Measurements from ENCODE around the gene BLVRA.
A peak's percentile ranks its signal among the peaks of the same experiment; 100 is the strongest.

Gene BLVRA

GRCh38 chr7:43757073-43757720 is 1.3 kb upstream of the BLVRA start:
- Histone ChIP-seq H3K27ac (ENCODE audit: low read length) (no peak overlapping the region), H3K79me2 (ENCODE audit: low read length) (no peaks in the 10 kb centered on the region), H3K9ac (ENCODE audit: low read length) (no peak overlapping the region), H3K4me2 (ENCODE audit: low read length) (no peak overlapping the region), H3K4me1 (ENCODE audit: low read length) (peaks cover 21% of the 10 kb centered on the region), H4K20me1 (ENCODE audit: insufficient read depth, low read length) (no peaks in the 10 kb centered on the region), H3K9me3 (ENCODE audit: insufficient read depth, low read length) (no peaks in the 10 kb centered on the region), H3K27me3 (ENCODE audit: low read depth, low read length) (0 out of 2 replicates have a peak, but pooled peaks cover 6% of the 10 kb centered on the region), H2AFZ (ENCODE audit: low read depth, low read length) (no peak overlapping the region), H3K4me3 (ENCODE audit: low read length) (no peak overlapping the region), H3K36me3 (replicated peaks; ENCODE audit: low read depth, low read length) (no peaks in the 10 kb centered on the region)
- no peak for TF ChIP-seq EZH2phosphoT487 (IDR thresholded peaks at IDR 0.05; ENCODE audit: low read depth)
- TF ChIP-seq CTCF (IDR thresholded peaks at IDR 0.05; ENCODE audit: low read depth, low read length) = no peak

- TF ChIP-seq CTCF (IDR thresholded peaks at IDR 0.05; ENCODE audit: low read depth, low read length) (no peak), EZH2phosphoT487 (IDR thresholded peaks at IDR 0.05; ENCODE audit: low read depth) (no peak)
- Histone ChIP-seq H4K20me1 (ENCODE audit: insufficient read depth, low read length) (no peaks in the 10 kb centered on the region), H3K27me3 (ENCODE audit: low read depth, low read length) (0 out of 2 replicates have a peak, but pooled peaks cover 3% of the 10 kb centered on the region), H3K9me3 (ENCODE audit: insufficient read depth, low read length) (no peaks in the 10 kb centered on the region), H3K4me3 (ENCODE audit: low read length) (peak overlapping the region; percentile 76), H3K36me3 (replicated peaks; ENCODE audit: low read depth, low read length) (no peaks in the 10 kb centered on the region), H3K79me2 (ENCODE audit: low read length) (no peaks in the 10 kb centered on the region), H3K9ac (ENCODE audit: low read length) (peak overlapping the region; percentile 51), H2AFZ (ENCODE audit: low read depth, low read length) (no peak overlapping the region; the same call in 1 of the 2 replicates), H3K4me2 (ENCODE audit: low read length) (peak overlapping the region; percentile 81), H3K27ac (ENCODE audit: low read length) (no peak overlapping the region), H3K4me1 (ENCODE audit: low read length) (peaks cover 31% of the 10 kb centered on the region)
Observed at GRCh38 chr7:43758822-43759683, 573 bp downstream of the BLVRA start.

GRCh38 chr7:43760861-43761260 is 2.4 kb downstream of the BLVRA start:
- H2AFZ ChIP-seq (ENCODE audit: low read depth, low read length) = no peak overlapping the region
- H4K20me1 ChIP-seq (ENCODE audit: insufficient read depth, low read length) = no peaks in the 10 kb centered on the region
- TF ChIP-seq EZH2phosphoT487 (IDR thresholded peaks at IDR 0.05; ENCODE audit: low read depth) (no peak), CTCF (IDR thresholded peaks at IDR 0.05; ENCODE audit: low read depth, low read length) (no peak)
- H3K27me3 ChIP-seq (ENCODE audit: low read depth, low read length) = no peaks in the 10 kb centered on the region
- H3K9me3 ChIP-seq (ENCODE audit: insufficient read depth, low read length) = no peaks in the 10 kb centered on the region
- H3K4me1 ChIP-seq (ENCODE audit: low read length) = peaks cover 40% of the 10 kb centered on the region
- no peaks in the 10 kb centered on the region for H3K79me2 ChIP-seq (ENCODE audit: low read length)
- H3K36me3 ChIP-seq (replicated peaks; ENCODE audit: low read depth, low read length) = no peaks in the 10 kb centered on the region
- no peak overlapping the region for H3K4me3 ChIP-seq (ENCODE audit: low read length)
- H3K27ac ChIP-seq (ENCODE audit: low read length) = no peak overlapping the region
- no peak overlapping the region for H3K9ac ChIP-seq (ENCODE audit: low read length)
- H3K4me2 ChIP-seq (ENCODE audit: low read length) = no peak overlapping the region

- Histone ChIP-seq H3K36me3 (replicated peaks; ENCODE audit: low read depth, low read length) (no peaks in the 10 kb centered on the region), H3K4me1 (ENCODE audit: low read length) (peaks cover 37% of the 10 kb centered on the region), H4K20me1 (ENCODE audit: insufficient read depth, low read length) (no peaks in the 10 kb centered on the region), H3K9me3 (ENCODE audit: insufficient read depth, low read length) (no peaks in the 10 kb centered on the region), H3K27me3 (ENCODE audit: low read depth, low read length) (no peaks in the 10 kb centered on the region), H3K9ac (ENCODE audit: low read length) (no peak overlapping the region), H3K4me3 (ENCODE audit: low read length) (no peak overlapping the region), H2AFZ (ENCODE audit: low read depth, low read length) (no peak overlapping the region), H3K79me2 (ENCODE audit: low read length) (no peaks in the 10 kb centered on the region), H3K27ac (ENCODE audit: low read length) (no peak overlapping the region), H3K4me2 (ENCODE audit: low read length) (no peak overlapping the region)
- TF ChIP-seq EZH2phosphoT487 (IDR thresholded peaks at IDR 0.05; ENCODE audit: low read depth) = no peak
- TF ChIP-seq CTCF (IDR thresholded peaks at IDR 0.05; ENCODE audit: low read depth, low read length) = no peak
Observed at GRCh38 chr7:43761382-43761781, 2.9 kb downstream of the BLVRA start.

Data from OCI-LY3 (cell line).